ENCODE data around the gene ITPK1. TPM values are rescaled to one million over a fixed set of nuclear protein-coding genes. Genes with fewer than 3 reads are reported as not detected.

Gene ITPK1
- polyA plus RNA-seq, 12 donors = 12.7 to 49.1 (median 17.5) TPM; not detected in 1

- DNase-seq = no peak
Measured at GRCh38 chr14:92970271-92970670, 145.5 kb downstream of the ITPK1 start.

- DNase-seq = no peak
Measured at GRCh38 chr14:92969871-92970270, 145.9 kb downstream of the ITPK1 start.

GRCh38 chr14:92969430-92969829 is 146.3 kb downstream of the ITPK1 start:
- DNase-seq = no peak

GRCh38 chr14:92968291-92969020 is 147.3 kb downstream of the ITPK1 start:
- no peak for DNase-seq

GRCh38 chr14:92967346-92967926 is 148.3 kb downstream of the ITPK1 start:
- no peak for DNase-seq

- DNase-seq = no peak
Measured at GRCh38 chr14:92965281-92965680, 150.4 kb downstream of the ITPK1 start.

- no peak for DNase-seq
Measured at GRCh38 chr14:92964124-92965109, 151.3 kb downstream of the ITPK1 start.

GRCh38 chr14:92963301-92964123 is 152.2 kb downstream of the ITPK1 start:
- no peak for DNase-seq

GRCh38 chr14:92962831-92963095 is 153.0 kb downstream of the ITPK1 start:
- DNase-seq = no peak

GRCh38 chr14:92962031-92962830 is 153.5 kb downstream of the ITPK1 start:
- DNase-seq = no peak

- no peak for DNase-seq
Measured at GRCh38 chr14:92961567-92961855, 154.2 kb downstream of the ITPK1 start.

- no peak for DNase-seq
Measured at GRCh38 chr14:92960706-92961566, 154.8 kb downstream of the ITPK1 start.

GRCh38 chr14:92959761-92960680 is 155.7 kb downstream of the ITPK1 start:
- no peak for DNase-seq

- DNase-seq = no peak
Measured at GRCh38 chr14:92959189-92959531, 156.6 kb downstream of the ITPK1 start.

GRCh38 chr14:92958373-92959188 is 157.1 kb downstream of the ITPK1 start:
- no peak for DNase-seq

GRCh38 chr14:92956961-92957360 is 158.8 kb downstream of the ITPK1 start:
- DNase-seq = no peak

GRCh38 chr14:92955381-92955780 is 160.3 kb downstream of the ITPK1 start:
- DNase-seq = no peak

- DNase-seq = no peak
Measured at GRCh38 chr14:92954933-92955332, 160.8 kb downstream of the ITPK1 start.
